ENCODE results near the gene HEXIM2. TPM values are rescaled to one million over a fixed set of nuclear protein-coding genes. Genes with fewer than 3 reads are reported as not detected.

HEXIM2 gene
- total RNA-seq, 1 donor from 2014 or later = 9.0 TPM

GRCh38 chr17:45125509-45125908, 36.2 kb upstream of the HEXIM2 start:
- intact Hi-C loops (cut with DNase I) = no loop called here
- DNase-seq (ENCODE audit: missing footprints) (no peak), ATAC-seq (no peak)

DNA sequence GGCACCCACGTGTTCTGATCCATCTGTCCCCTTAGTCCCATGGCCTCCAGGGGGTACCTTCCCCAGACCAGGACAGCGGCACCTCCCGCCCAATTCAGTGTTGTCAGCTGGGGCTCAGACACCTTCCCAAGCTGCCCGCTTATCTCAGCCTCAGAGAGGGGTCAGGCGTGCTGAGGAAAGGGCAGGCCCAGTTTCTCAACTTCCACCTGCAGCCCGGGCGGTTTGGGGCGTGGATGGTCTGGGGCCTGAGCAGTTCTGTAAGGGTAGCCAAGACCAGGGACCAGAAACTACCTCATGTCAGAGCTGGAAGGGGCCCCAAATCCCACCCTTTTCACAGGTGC, 34.5 kb upstream of the HEXIM2 start:
- intact Hi-C loops (cut with DNase I) = no loop called here
- ATAC-seq (peak; percentile 10), DNase-seq (ENCODE audit: missing footprints) (peak; percentile 66)

GRCh38 chr17:45127548-45128300, 34.0 kb upstream of the HEXIM2 start:
- DNase-seq (ENCODE audit: missing footprints) (peak; percentile 77), ATAC-seq (peak; percentile 40)
- intact Hi-C loops (cut with DNase I) = no loop called here

GRCh38 chr17:45128331-45128730, 33.3 kb upstream of the HEXIM2 start:
- no peak for ATAC-seq
- intact Hi-C loops (cut with DNase I) = no loop called here

DNA sequence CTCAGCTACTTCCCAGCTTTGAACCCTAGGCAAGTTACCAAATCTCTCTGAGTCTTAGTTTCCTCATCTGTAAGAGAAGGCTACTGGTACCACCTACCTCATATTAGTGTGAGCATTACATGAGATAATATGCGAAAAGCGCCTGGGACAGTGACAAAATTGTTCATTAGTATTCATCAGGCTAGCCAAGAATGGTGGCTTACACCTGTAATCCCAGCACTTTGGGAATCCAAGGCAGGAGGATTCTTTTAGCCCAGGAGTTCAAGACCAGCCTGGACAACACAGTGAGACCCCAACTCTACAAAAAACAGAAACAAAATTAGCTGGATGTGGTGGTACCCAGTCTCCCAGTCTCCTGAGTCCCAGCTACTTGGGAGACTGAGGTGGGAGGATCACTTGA, 32.7 kb upstream of the HEXIM2 start:
- ATAC-seq (no peak), DNase-seq (ENCODE audit: missing footprints) (no peak)
- intact Hi-C loops (cut with DNase I) = no loop called here

More at GRCh38 chr17:45128331-45128730, 33.3 kb upstream of the HEXIM2 start:
- DNase-seq (ENCODE audit: missing footprints) = peak; percentile 18

GRCh38 chr17:45129426-45129939, 32.2 kb upstream of the HEXIM2 start:
- no peak for ATAC-seq
- intact Hi-C loops (cut with DNase I) = no loop called here
- DNase-seq (ENCODE audit: missing footprints) = no peak

GRCh38 chr17:45129940-45130680, 31.6 kb upstream of the HEXIM2 start:
- ATAC-seq = no peak
- no peak for DNase-seq (ENCODE audit: missing footprints)
- intact Hi-C loops (cut with DNase I) = loop anchor here (5.0 kb wide), 3 partner anchors 68 to 353 kb away; partner anchors contain the start of gene NMT1

- DNase-seq (ENCODE audit: missing footprints) = no peak
- no peak for ATAC-seq
- intact Hi-C loops (cut with DNase I) = loop anchor here (5.0 kb wide), 3 partner anchors 69 to 354 kb away; partner anchors contain the start of gene NMT1
These were observed 30.7 kb upstream of the HEXIM2 start for GRCh38 chr17:45130681-45131615.

DNA sequence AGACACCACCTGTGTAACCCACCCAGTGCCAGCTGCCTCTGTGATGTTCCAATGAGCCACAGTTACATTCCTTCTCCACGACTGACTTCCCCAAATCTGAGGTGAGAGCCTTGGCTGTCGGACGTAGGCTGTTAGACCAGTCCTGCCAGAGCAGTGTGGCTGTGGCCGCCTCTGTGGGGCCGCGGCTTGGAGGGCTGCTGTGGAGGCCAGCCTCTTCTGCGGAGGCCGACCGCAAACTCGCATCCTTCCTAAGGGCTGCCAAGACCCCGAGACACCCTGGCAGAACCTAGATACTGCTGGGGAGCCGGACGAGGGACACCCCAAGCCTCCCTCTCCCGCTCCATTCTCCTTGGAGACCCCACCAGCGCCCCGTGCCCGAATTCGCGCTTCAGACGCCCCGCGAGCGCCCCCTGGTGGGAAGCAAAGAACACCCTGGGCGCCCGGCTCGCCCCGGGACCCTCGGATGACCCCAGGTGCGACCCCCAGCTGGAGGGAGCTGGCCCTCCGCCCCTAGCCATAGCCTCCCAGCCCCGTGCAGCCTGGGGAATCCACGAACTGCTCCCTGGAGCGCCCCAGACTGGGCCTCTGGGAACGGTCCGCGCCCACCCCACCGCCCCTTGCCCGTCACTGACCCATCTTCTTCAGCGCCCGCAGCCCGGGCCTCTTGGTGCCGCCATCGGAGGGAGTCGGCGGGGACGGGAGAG, 29.9 kb upstream of the HEXIM2 start:
- no peak for ATAC-seq
- intact Hi-C loops (cut with DNase I) = loop anchor here (2.0 to 5.0 kb wide), 5 partner anchors 29 to 354 kb away; partner anchors contain the start of gene NMT1
- DNase-seq (ENCODE audit: missing footprints) = no peak

DNA sequence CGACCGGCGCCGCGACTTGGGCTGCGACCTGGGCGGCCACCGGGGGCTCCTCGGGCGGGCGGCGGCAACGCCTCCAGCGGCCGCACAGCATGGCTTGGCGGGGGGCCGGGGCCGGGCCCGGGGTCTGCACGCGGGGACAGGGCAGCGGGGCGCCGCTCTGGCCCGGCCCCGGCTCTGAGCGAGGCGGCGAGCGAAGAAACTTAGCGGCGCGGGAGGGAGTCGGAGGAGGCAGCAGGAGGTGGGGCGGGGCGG, 29.4 kb upstream of the HEXIM2 start, which contains the start of gene PLCD3:
Gene PLCD3, minus strand, starts transcription at position 196 of the 252 bp plus-strand sequence. Its CDS starts 105 bp downstream, at position 91.
- intact Hi-C loops (cut with DNase I) = loop anchor here (2.0 to 5.0 kb wide), 5 partner anchors 29 to 355 kb away; partner anchors contain the start of gene NMT1
- ATAC-seq (no peak), DNase-seq (ENCODE audit: missing footprints) (peak; percentile 88)

DNA sequence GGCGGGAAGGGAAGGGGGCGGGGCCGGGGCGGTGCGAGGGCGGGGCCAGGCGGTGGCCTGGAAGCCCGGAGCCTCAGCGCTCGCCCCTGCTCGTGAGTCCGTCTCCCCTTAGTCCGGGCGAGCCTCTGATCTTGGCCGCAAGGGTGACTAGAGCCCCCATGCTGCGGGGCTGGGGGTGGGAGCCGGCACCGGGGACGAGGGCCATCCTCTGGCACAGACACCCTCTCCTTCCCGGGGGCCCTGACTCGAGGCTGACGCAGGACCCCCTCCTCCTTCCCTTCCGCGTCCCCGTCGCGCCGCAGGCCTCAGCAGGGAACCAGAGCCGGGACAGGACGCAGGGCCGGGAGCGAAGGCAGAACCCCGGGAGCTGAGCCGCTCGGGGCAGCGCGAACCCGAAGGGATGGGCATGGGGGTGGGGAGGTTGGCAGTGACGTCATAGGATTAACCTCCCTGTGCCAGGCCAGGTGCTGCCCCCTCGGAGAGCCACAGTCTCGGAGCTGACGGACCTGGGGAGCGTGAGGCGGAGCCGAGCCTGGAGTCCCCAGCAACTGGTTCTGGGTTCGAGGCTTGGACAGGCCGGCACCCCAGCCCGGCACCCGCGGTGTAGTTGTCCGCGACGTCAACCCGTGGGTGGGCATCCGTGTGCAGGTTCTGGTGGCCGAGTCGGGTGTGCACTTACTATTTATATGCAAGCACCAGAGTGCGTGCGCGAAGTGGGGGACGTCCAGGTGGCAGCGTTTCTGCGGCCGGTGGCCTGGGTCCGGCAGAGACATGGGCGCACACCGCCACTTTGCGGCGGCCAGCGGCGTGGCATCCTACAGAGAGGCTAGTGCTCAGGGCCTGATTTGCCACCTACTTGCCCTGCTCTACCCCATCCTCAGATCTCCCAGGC, 28.9 kb upstream of the HEXIM2 start:
- DNase-seq (ENCODE audit: missing footprints) (peak; percentile 94), ATAC-seq (peak; percentile 78)
- intact Hi-C loops (cut with DNase I) = loop anchor here (2.0 to 5.0 kb wide), 5 partner anchors 30 to 356 kb away; partner anchors contain the start of gene NMT1

GRCh38 chr17:45135192-45135977, 26.3 kb upstream of the HEXIM2 start, which contains the start of gene ACBD4:
Gene ACBD4 (plus strand): TSS chr17:45135687. CDS start chr17:45136145, 458 bp downstream.
- intact Hi-C loops (cut with DNase I) = loop anchor here (1.0 kb wide), 1 partner anchor 62 kb away; no protein-coding TSS in a partner anchor
- peak; percentile 98 for DNase-seq (ENCODE audit: missing footprints)
- peak; percentile 79 for ATAC-seq

- intact Hi-C loops (cut with DNase I) = loop anchor here (1.0 kb wide), 1 partner anchor 61 kb away; no protein-coding TSS in a partner anchor
- DNase-seq (ENCODE audit: missing footprints) (no peak), ATAC-seq (no peak)
These were observed 25.5 kb upstream of the HEXIM2 start for GRCh38 chr17:45135978-45136791.

GRCh38 chr17:45136846-45137560, 24.7 kb upstream of the HEXIM2 start:
- intact Hi-C loops (cut with DNase I) = no loop called here
- ATAC-seq (no peak), DNase-seq (ENCODE audit: missing footprints) (no peak)

Measured in Right ventricle myocardium inferior (tissue), 1 donor.